Liver (tissue), 9 donors: ENCODE results near the gene RPS6KC1. TPM values are rescaled to one million over a fixed set of nuclear protein-coding genes. Genes with fewer than 3 reads are reported as not detected.
A peak's percentile ranks its signal among the peaks of the same experiment; 100 is the strongest.

Experiments
- DNase-seq: peaks from one replicate; pipeline ENCODE4 v3.0.0-alpha.2; 2017; ENCODE audit warnings: low spot score
- H3K27ac ChIP-seq, 2 donors: one replicate each; pipeline ENCODE4 v1.7.0; 2013; ENCODE audit warnings: inconsistent platforms in 2 of 2, low read length in 2 of 2, control low read depth in 1 of 2, low read depth in 1 of 2, mild to moderate bottlenecking in 1 of 2
- H3K27me3 ChIP-seq, 4 donors: one replicate each; pipeline versions ENCODE4 v1.6.1 to v1.7.0; 2013; ENCODE audit warnings: low read length in 3 of 4, inconsistent platforms in 1 of 4, mild to moderate bottlenecking in 1 of 4, moderate library complexity in 1 of 4; ENCODE audit not compliant: control insufficient read depth in 4 of 4, insufficient read depth in 4 of 4
- H3K36me3 ChIP-seq, 4 donors: one replicate each; pipeline versions ENCODE4 v1.6.1 to v1.7.0; 2013; ENCODE audit warnings: low read length in 3 of 4, mild to moderate bottlenecking in 3 of 4, low read depth in 1 of 4, moderate library complexity in 1 of 4; ENCODE audit not compliant: control insufficient read depth in 4 of 4, insufficient read depth in 3 of 4
- H3K4me1 ChIP-seq, 4 donors: one replicate each; pipeline versions ENCODE4 v1.6.1 to v1.7.0; 2013; ENCODE audit warnings: low read length in 3 of 4, mild to moderate bottlenecking in 3 of 4, moderate library complexity in 1 of 4; ENCODE audit not compliant: control insufficient read depth in 4 of 4, insufficient read depth in 4 of 4
- H3K4me3 ChIP-seq, 3 donors: one replicate each; pipeline versions ENCODE4 v1.6.1 to v1.7.0; 2013; ENCODE audit warnings: low read length in 3 of 3, control low read depth in 1 of 3, low read depth in 1 of 3, mild to moderate bottlenecking in 1 of 3
- H3K9ac ChIP-seq, 2 donors: one replicate each; pipeline ENCODE4 v1.7.0; 2013; ENCODE audit warnings: low read length in 2 of 2, mild to moderate bottlenecking in 2 of 2, moderate library complexity in 2 of 2, control low read depth in 1 of 2, low read depth in 1 of 2
- H3K9me3 ChIP-seq, 4 donors: one replicate each; pipeline versions ENCODE4 v1.6.1 to v1.7.0; 2013; ENCODE audit warnings: low read length in 3 of 4; ENCODE audit not compliant: control insufficient read depth in 4 of 4
- EGR1 ChIP-seq, 2 donors: IDR thresholded peaks; 2 replicates each; pipeline ENCODE4 v1.6.1; 2016 to 2018; ENCODE audit warnings: antibody characterized with exemption in 2 of 2, low read depth in 2 of 2
- FOXA1 ChIP-seq: IDR thresholded peaks from 2 replicates; pipeline ENCODE4 v1.6.1; 2016; ENCODE audit warnings: antibody characterized with exemption
- GABPA ChIP-seq, 2 donors: IDR thresholded peaks in 1 of 2; conservative IDR thresholded peaks in 1 of 2; 2 replicates each; pipeline ENCODE4 v1.6.1; 2016; ENCODE audit warnings: antibody characterized with exemption in 2 of 2, mild to moderate bottlenecking in 1 of 2, moderate library complexity in 1 of 2
- HNF4G ChIP-seq: IDR thresholded peaks from 2 replicates; pipeline ENCODE4 v1.6.1; 2016; ENCODE audit warnings: antibody characterized with exemption
- NR2F2 ChIP-seq: IDR thresholded peaks from 2 replicates; pipeline ENCODE4 v1.6.1; 2016; ENCODE audit warnings: antibody characterized with exemption
- RXRA ChIP-seq, 2 donors: IDR thresholded peaks; 2 replicates each; pipeline ENCODE4 v1.6.1; 2017 to 2018; ENCODE audit warnings: antibody characterized with exemption in 2 of 2, mild to moderate bottlenecking in 1 of 2
- TAF1 ChIP-seq: conservative IDR thresholded peaks from 2 replicates; pipeline ENCODE4 v1.6.1; 2016; ENCODE audit warnings: antibody characterized with exemption, mild to moderate bottlenecking
- YY1 ChIP-seq: IDR thresholded peaks from 2 replicates; pipeline ENCODE4 v1.6.1; 2016; ENCODE audit warnings: antibody characterized with exemption, mild to moderate bottlenecking
- WGBS: extraction: QIAGEN DNeasy Blood & Tissue Kit; methylation state at CpG from one replicate; pipeline ENCODE4 v1.1.7; 2013; 5-methylcytosine and 5-hydroxymethylcytosine counted together
- polyA plus RNA-seq, 2 donors: library from polyadenylated mRNA; stranded (reverse) in 1 of 2; unstranded in 1 of 2; fragments of 200-250 nt in 1 of 2; fragments of >200 nt in 1 of 2; fragmentation: Nextera tagmentation in 1 of 2; extraction: Ambion mirVana in 1 of 2; gene quantifications; one replicate each; pipeline versions ENCODE4 v1.2.1 to v1.2.3, GENCODE V29; 2013 to 2015
- total RNA-seq, 2 donors: library from RNA; depleted of rRNA; stranded (reverse); fragments of >200 nt; gene quantifications; one replicate each; pipeline ENCODE4 v1.2.3, GENCODE V29; 2014
- TF ChIP-seq, protein P1 (sequence below): IDR thresholded peaks from 2 replicates; pipeline ENCODE4 v1.6.1; 2016; ENCODE audit warnings: antibody characterized with exemption
- TF ChIP-seq, protein P2 (sequence below): IDR thresholded peaks from 2 replicates; pipeline ENCODE4 v1.6.1; 2016; ENCODE audit warnings: antibody characterized with exemption
- TF ChIP-seq, protein P3 (sequence below): fragments of 150-350 bp; IDR thresholded peaks from 2 replicates; pipeline ENCODE4 v1.5.1; 2017; ENCODE audit warnings: improper control_type of control experiment, low read depth, low read length; ENCODE audit not compliant: missing input control
- donor health status: healthy.
- donor health status: healthy.
- donor health status: healthy.
- donor health status: healthy.
- donor health status: healthy.

Gene RPS6KC1
- total and polyA plus RNA-seq, 4 donors: 3.5 to 15.6 (median 9.8) TPM

DNA sequence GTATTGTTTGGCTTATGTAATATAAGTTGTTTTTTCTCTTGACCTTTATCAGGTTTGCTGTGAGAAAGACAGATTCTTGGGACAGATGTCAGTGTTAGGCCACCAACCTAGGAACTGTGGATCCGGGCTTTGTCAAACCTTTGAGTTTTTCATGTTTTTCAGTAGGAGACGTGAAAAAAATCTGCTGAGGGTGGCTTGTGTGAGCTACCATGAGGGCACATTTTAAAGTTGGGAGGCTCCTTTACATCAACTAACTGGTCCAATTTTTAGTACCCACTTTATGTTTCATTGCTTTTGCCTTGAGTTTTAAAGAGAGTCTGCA, 801 bp downstream of the RPS6KC1 start:
- H3K4me1 ChIP-seq: peaks cover 2 to 23% (median 14%) of the 10 kb centered on the region in 4 donors
- no peak for DNase-seq
- peak overlapping the region; percentile 53 to 60 for H3K9ac ChIP-seq
- no peaks in the 10 kb centered on the region for H3K27me3 ChIP-seq
- TF ChIP-seq EGR1 (IDR thresholded peaks at IDR 0.05; ENCODE audit: low read depth in 2 of 2): no peak
- no peak for TF ChIP-seq HNF4G
- TF ChIP-seq NR2F2: no peak
- TF ChIP-seq, protein P1, sequence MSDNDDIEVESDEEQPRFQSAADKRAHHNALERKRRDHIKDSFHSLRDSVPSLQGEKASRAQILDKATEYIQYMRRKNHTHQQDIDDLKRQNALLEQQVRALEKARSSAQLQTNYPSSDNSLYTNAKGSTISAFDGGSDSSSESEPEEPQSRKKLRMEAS: no peak
- TF ChIP-seq TAF1: no peak
- TF ChIP-seq, protein P2, sequence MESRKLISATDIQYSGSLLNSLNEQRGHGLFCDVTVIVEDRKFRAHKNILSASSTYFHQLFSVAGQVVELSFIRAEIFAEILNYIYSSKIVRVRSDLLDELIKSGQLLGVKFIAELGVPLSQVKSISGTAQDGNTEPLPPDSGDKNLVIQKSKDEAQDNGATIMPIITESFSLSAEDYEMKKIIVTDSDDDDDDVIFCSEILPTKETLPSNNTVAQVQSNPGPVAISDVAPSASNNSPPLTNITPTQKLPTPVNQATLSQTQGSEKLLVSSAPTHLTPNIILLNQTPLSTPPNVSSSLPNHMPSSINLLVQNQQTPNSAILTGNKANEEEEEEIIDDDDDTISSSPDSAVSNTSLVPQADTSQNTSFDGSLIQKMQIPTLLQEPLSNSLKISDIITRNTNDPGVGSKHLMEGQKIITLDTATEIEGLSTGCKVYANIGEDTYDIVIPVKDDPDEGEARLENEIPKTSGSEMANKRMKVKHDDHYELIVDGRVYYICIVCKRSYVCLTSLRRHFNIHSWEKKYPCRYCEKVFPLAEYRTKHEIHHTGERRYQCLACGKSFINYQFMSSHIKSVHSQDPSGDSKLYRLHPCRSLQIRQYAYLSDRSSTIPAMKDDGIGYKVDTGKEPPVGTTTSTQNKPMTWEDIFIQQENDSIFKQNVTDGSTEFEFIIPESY: no peak
- TF ChIP-seq, protein P3, sequence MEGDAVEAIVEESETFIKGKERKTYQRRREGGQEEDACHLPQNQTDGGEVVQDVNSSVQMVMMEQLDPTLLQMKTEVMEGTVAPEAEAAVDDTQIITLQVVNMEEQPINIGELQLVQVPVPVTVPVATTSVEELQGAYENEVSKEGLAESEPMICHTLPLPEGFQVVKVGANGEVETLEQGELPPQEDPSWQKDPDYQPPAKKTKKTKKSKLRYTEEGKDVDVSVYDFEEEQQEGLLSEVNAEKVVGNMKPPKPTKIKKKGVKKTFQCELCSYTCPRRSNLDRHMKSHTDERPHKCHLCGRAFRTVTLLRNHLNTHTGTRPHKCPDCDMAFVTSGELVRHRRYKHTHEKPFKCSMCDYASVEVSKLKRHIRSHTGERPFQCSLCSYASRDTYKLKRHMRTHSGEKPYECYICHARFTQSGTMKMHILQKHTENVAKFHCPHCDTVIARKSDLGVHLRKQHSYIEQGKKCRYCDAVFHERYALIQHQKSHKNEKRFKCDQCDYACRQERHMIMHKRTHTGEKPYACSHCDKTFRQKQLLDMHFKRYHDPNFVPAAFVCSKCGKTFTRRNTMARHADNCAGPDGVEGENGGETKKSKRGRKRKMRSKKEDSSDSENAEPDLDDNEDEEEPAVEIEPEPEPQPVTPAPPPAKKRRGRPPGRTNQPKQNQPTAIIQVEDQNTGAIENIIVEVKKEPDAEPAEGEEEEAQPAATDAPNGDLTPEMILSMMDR: no peak
- no peak for TF ChIP-seq YY1
- H3K4me3 ChIP-seq: peak overlapping the region; percentile 67 to 91 (median 74)
- 12% methylated on average over 2 of the region's 2 CpGs for WGBS
- H3K36me3 ChIP-seq: no peaks in the 10 kb centered on the region
- no peaks in the 10 kb centered on the region for H3K9me3 ChIP-seq
- H3K27ac ChIP-seq: peak overlapping the region in 1 of 2 donors; percentile 60

DNA sequence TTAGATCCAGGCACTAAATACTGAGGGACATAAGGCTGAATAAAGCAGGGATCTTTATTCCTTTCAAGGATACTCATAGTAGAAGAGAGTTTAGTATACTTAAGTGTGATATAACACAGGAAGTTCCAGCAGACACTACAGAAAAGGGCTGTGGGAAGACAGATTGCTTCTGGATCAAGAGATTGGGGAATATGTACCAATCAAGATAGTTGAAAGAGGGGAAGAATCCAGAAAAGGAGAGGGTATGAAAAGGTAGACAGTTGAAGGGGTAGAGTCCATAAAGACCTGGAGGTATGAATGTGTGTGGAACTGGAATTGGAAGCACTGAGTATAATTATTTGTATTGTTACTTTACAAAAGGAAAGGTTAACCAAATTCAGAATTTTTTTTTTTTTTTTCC, 2.4 kb downstream of the RPS6KC1 start:
- no peak for TF ChIP-seq FOXA1
- no peak overlapping the region for H3K27ac ChIP-seq
- no peaks in the 10 kb centered on the region for H3K9me3 ChIP-seq
- no peak overlapping the region for H3K4me3 ChIP-seq
- no peak for DNase-seq
- H3K4me1 ChIP-seq: peaks cover 2 to 23% (median 14%) of the 10 kb centered on the region in 4 donors
- H3K9ac ChIP-seq: no peak overlapping the region
- H3K27me3 ChIP-seq: no peaks in the 10 kb centered on the region
- no peaks in the 10 kb centered on the region for H3K36me3 ChIP-seq

DNA sequence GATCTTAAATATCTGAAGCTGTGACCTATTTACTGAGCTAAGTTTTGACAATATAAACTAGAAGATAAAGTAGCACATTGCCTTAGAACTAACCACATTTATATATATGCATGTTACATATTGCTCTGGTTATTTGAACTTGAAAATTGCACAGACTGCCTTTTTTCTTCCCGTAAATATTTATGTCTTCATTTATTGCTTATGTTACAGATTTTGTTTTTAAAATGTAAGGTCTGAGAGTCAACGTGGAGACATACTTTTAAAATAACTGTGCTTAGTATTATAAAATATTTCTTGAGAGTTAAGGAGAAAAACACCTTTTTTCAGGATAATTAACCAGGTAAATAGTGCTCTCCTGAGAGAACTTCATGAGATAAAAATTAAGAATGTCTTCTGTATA, 3.1 kb downstream of the RPS6KC1 start:
- WGBS: 89% methylated on average over 2 of the region's 2 CpGs
- DNase-seq: no peak
- H3K4me3 ChIP-seq: no peak overlapping the region
- H3K36me3 ChIP-seq: no peaks in the 10 kb centered on the region
- peaks cover 2 to 23% (median 14%) of the 10 kb centered on the region in 4 donors for H3K4me1 ChIP-seq
- no peaks in the 10 kb centered on the region for H3K27me3 ChIP-seq
- no peak overlapping the region for H3K27ac ChIP-seq
- no peak overlapping the region for H3K9ac ChIP-seq
- no peaks in the 10 kb centered on the region for H3K9me3 ChIP-seq
- TF ChIP-seq EGR1 (IDR thresholded peaks at IDR 0.05; ENCODE audit: low read depth in 2 of 2) (no peak), GABPA (IDR thresholded peaks at IDR 0.05 in 1 of 2, conservative IDR thresholded peaks at IDR 0.05 in 1 of 2) (no peak), RXRA (IDR thresholded peaks at IDR 0.05) (no peak), TAF1 (no peak)
